Fibroblast of the aortic adventitia (primary cell): Measurements from ENCODE around the gene MMP13. TPM values are rescaled to one million over a fixed set of nuclear protein-coding genes. Genes with fewer than 3 reads are reported as not detected.
"Not testable (repeated sequence)": the region's sequence is repeated elsewhere in the genome, so short reads cannot be mapped to it uniquely, and the experiment has no call there.

Experiments
- DNase-seq: peaks from one replicate; pipeline ENCODE4 v3.0.0-alpha.2; 2010; ENCODE audit warnings: low read depth
- H3K4me3 ChIP-seq: 2 replicates; pipeline ENCODE4 v1.5.1; 2011; ENCODE audit warnings: low read depth, mild to moderate bottlenecking, control low read depth, low read length, moderate library complexity
- total RNA-seq: library from RNA; depleted of rRNA; stranded (reverse); fragments of >200 nt; gene quantifications from 2 replicates; pipeline ENCODE4 v1.2.3, GENCODE V29; 2012; ENCODE audit warnings: low replicate concordance
- TF ChIP-seq, protein P1 (sequence below): IDR thresholded peaks from 2 replicates; pipeline ENCODE4 v1.5.1; 2011; ENCODE audit warnings: mild to moderate bottlenecking, low read length, control low read depth, inconsistent platforms; ENCODE audit not compliant: insufficient read depth

The MMP13 gene
- total RNA-seq: not detected in 2 replicates

DNA sequence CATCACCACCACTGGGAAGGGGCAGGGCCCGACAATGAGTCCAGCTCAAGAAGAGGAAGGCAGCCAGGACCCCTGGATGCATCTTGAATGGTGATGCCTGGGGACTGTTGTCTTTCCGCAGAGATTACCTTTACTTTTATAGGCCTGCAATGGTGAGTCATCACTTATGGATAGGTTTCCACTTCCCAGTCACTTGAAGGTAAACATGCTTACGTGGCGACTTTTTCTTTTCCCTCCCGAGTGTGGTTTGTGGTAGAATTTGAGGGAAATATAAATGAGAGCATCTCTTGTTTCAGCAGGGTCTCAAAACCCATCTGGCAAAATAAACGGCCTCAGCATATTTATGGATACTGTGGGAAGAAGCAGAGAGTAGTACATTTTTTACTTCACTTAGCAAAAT is at the start of gene MMP13:
TSS of gene MMP13 (minus strand) at position 109 of the 400 bp plus-strand sequence. CDS start at position 82, 27 bp downstream.
- no peak for DNase-seq
- H3K4me3 ChIP-seq: no peak within 1 kb of the TSS
- TF ChIP-seq, protein P1, sequence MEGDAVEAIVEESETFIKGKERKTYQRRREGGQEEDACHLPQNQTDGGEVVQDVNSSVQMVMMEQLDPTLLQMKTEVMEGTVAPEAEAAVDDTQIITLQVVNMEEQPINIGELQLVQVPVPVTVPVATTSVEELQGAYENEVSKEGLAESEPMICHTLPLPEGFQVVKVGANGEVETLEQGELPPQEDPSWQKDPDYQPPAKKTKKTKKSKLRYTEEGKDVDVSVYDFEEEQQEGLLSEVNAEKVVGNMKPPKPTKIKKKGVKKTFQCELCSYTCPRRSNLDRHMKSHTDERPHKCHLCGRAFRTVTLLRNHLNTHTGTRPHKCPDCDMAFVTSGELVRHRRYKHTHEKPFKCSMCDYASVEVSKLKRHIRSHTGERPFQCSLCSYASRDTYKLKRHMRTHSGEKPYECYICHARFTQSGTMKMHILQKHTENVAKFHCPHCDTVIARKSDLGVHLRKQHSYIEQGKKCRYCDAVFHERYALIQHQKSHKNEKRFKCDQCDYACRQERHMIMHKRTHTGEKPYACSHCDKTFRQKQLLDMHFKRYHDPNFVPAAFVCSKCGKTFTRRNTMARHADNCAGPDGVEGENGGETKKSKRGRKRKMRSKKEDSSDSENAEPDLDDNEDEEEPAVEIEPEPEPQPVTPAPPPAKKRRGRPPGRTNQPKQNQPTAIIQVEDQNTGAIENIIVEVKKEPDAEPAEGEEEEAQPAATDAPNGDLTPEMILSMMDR: no peak

DNA sequence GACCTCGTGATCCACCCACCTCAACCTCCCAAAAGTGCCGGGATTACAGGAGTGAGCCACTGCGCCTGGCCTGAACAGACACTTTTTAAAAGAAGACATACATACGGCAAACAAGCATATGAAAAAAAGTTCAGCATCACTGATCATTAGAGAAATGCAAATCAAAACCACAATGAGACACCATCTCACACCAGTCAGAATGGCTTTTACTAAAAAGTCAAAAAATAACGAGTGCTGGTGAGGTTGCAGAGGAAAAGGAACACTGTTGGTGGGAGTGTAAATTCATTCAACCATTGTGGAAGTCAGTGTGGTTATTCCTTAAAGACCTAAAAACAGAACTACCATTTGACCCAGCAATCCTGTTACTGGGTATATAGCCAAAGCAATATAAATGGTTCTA is 48.7 kb upstream of the MMP13 start:
- not testable (repeated sequence) for DNase-seq, H3K4me3 ChIP-seq

DNA sequence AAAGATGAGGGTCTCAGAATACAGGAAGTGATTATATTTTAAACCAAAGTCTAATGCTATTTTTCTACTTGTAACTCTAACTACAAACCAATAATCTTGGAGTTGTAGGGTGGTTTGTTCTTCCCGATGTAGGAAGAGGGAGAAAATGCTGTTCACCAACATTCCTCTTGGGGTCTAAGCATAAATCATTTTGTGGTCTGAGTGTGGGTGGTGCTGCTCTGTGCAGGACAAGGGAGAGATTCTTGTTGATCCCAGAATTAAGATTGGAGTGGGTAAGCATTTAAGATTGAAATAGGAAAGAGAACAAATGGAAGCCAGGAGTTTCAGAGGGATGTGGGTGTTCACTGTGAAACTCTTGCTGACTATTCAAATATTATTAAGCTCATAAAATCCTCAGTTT is 38.6 kb upstream of the MMP13 start:
- TF ChIP-seq, protein P1: no peak
- H3K4me3 ChIP-seq: no peak overlapping the region
- no peak for DNase-seq

DNA sequence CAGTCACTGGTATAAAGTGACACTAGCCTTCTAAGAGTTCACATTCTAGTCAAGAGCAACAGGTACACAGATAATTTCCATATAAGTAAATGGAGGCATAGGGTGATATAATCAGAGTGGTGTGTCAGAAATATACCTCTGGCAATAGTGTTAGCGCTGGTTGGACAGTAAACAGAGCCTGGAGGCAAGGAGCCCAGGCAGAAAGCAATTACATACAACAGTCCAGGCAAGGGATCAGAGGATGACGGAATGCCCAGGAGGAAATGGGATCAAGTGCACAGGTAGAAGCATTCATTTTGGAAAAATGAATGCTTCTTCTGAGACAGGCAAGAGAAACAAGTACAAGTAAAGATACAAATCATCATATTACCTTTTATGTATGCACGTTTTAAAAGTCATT is 36.2 kb upstream of the MMP13 start:
- H3K4me3 ChIP-seq: no peak overlapping the region
- DNase-seq: no peak

DNA sequence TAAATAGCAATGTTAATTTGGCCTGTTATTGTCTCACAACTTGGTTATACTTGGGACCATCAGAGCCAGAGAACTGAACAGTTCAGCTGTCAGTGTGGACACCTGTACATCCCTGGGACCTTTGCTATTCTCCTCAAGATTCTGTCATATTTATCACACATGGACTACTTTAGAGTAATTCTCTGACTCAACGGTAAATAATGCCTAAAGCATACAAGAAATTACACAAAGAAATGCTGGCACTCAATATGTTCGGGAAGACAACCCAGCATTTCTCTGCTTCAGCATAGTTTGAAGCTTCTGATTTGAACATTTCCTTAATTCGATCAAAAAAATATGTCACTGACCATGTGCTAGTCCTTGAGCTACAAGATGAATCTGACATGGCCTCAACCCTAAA is 34.6 kb upstream of the MMP13 start:
- H3K4me3 ChIP-seq: no peak overlapping the region
- no peak for DNase-seq
- TF ChIP-seq, protein P1: no peak

More for the DNA sequence above, 36.2 kb upstream of the MMP13 start:
- TF ChIP-seq, protein P1: no peak

DNA sequence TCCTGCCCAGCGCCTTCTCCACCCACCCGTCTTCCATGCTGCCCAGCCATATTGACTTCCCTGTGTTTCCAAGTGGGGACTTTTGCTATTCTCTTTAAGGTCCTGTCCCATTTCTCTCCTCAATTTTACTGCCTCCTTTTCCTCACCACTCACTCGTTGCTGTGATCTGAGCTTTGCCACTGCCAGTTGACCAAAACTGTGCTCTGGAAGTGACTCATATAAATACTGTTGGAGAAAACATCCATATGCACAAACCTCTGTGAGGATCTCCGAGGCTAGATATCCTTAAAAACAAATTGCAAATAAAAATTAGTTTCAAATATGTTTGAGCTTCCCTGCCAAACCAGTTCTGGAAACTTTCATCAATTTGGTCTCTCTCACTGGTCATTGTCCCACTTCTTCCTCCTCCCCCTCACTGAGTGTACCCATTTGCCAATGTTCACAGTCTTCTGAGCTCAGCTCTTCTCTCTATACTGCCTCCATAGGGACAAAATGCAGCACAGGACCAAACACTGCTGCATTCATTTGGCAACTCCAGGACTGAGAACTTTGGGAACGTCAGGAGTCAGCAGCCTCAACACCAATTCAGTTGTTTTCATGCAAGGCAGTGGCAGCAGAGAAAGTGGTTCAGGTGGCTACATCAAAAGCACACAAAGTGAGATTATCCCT is 34.0 kb upstream of the MMP13 start:
- TF ChIP-seq, protein P1: no peak
- DNase-seq: no peak
- H3K4me3 ChIP-seq: no peak overlapping the region

DNA sequence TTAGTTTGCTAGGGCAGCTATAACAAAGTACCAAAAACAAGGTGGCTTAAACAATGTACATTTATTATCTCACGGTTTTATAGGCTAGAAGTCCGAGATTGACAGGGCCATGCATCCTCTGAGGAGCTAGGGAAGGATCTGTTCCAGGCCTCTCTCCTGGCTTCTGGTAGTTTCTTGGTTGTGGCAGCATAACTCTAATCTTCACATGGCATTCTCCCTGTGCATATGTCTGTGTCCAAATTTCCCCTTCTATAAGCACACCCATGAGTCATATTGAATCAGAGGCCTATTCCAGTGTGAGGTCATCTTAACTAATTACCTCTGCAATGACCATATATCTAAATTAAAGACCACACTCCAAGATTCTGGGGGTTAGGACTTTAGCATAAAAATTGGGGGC is 31.3 kb upstream of the MMP13 start:
- DNase-seq: peak; percentile 45
- H3K4me3 ChIP-seq: no peak overlapping the region
- TF ChIP-seq, protein P1: no peak
